ENCODE data around the gene ZNF157.

The ZNF157 gene

DNA sequence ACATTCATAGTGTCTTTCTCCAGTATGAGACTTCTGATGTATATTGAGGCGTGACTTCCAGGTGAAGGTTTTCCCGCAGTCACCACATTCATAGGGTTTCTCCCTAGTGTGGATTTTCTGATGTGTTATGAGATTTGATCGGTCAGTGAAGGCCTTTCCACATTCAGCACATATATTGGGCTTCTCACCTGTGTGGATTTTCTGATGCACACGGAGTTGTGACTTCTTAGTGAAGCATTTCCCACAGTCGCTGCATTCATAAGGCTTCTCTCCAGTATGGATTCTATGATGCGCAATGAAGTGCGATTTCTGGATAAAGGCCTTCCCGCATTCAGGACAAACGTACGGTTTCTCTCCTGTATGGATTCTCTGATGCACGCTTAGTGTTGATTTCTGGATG is 77.2 kb downstream of the ZNF157 start:
- H3K27me3 ChIP-seq (ENCODE audit: insufficient read depth, low read length), result no peaks in the 10 kb centered on the region
- no peak overlapping the region for H3K9ac ChIP-seq (ENCODE audit: low read depth, low read length)
- H3K27ac ChIP-seq (ENCODE audit: low read depth, low read length), result no peak overlapping the region
- peaks cover 41% of the 10 kb centered on the region for H3K36me3 ChIP-seq (ENCODE audit: insufficient read depth, low read length)
- WGBS, result 97% methylated on average over 8 of the region's 11 CpGs
- H3K4me3 ChIP-seq (ENCODE audit: low read length), result no peak overlapping the region
- H3K9me3 ChIP-seq (ENCODE audit: insufficient read depth, low read depth, low read length), result peaks cover 28% of the 10 kb centered on the region
- H3K4me1 ChIP-seq (ENCODE audit: insufficient read depth, low read length), result no peaks in the 10 kb centered on the region

DNA sequence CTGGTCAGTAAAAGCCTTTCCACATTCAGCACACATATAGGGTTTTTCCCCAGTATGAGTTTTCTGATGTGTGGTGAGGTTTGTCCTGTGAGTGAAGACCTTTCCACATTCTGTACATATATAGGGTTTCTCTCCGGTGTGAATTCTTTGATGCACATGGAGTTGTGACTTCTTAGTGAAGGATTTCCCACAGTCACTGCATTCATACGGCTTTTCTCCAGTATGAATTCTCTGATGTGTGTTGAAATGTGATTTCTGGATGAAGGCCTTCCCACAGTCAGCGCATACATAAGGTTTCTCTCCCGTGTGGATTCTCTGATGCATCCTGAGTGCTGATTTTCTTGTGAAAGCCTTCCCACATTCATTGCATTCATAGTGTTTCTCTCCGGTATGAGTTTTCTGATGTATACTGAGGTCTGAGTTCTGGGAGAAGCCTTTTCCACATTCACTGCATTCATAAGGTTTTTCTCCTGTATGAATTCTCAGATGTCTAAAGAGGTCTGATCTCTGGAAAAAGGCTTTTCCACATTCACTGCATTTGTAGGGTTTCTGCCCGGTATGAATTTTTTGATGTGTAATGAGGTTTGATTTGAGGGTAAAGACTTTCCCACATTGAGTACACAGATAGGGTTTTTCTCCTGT is 77.9 kb downstream of the ZNF157 start:
- no peaks in the 10 kb centered on the region for H3K4me1 ChIP-seq (ENCODE audit: insufficient read depth, low read length)
- 93% methylated on average over 5 of the region's 6 CpGs for WGBS
- H3K9me3 ChIP-seq (ENCODE audit: insufficient read depth, low read depth, low read length), result peaks cover 28% of the 10 kb centered on the region
- H3K36me3 ChIP-seq (ENCODE audit: insufficient read depth, low read length), result peaks cover 47% of the 10 kb centered on the region
- H3K4me3 ChIP-seq (ENCODE audit: low read length), result no peak overlapping the region
- H3K9ac ChIP-seq (ENCODE audit: low read depth, low read length), result no peak overlapping the region
- no peak overlapping the region for H3K27ac ChIP-seq (ENCODE audit: low read depth, low read length)
- no peaks in the 10 kb centered on the region for H3K27me3 ChIP-seq (ENCODE audit: insufficient read depth, low read length)

DNA sequence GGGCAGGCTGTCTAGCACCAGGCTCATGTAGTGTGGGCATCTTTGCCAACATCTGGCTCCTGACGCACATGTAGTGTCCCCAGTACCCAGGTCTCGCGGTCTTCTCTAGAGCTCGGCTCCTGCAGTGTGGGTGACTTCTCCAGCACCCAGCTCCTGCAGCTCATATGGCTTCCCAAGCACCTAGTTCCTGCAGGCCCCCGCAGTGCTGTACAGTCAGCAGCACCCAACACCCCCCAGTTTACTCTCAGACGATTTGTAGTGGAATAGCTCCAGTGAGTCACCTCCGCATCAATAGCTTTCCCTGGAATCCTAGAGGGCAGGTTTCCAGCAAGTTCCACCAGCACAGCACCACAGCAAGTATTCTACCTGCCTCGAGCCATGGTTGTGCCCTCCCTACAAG is 81.7 kb downstream of the ZNF157 start:
- H3K27me3 ChIP-seq (ENCODE audit: insufficient read depth, low read length), result no peaks in the 10 kb centered on the region
- H3K4me3 ChIP-seq (ENCODE audit: low read length), result no peak overlapping the region
- peaks cover 60% of the 10 kb centered on the region for H3K36me3 ChIP-seq (ENCODE audit: insufficient read depth, low read length)
- WGBS, result 94% methylated on average over 8 of the region's 8 CpGs
- peaks cover 26% of the 10 kb centered on the region for H3K9me3 ChIP-seq (ENCODE audit: insufficient read depth, low read depth, low read length)
- H3K9ac ChIP-seq (ENCODE audit: low read depth, low read length), result no peak overlapping the region
- no peak overlapping the region for H3K27ac ChIP-seq (ENCODE audit: low read depth, low read length)
- no peaks in the 10 kb centered on the region for H3K4me1 ChIP-seq (ENCODE audit: insufficient read depth, low read length)

DNA sequence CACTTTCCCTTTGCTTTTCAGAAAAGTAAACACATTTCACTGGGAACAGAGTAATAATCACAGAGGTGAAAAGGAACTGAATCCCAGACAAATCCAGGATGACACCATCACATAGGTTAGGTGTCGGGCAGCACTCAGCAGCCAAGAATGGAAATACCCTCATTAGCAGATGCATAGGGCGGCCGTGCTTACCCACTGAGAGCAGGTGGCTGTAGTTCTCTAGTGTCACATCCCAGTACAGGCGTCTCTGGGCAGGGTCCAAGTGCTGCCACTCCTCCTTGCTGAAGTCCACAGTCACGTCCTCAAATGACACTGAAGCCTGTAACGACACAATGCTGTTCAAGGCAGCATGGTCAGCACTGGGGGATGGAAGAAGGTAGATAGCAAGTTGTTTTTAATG is 85.7 kb downstream of the ZNF157 start:
- no peak overlapping the region for H3K9ac ChIP-seq (ENCODE audit: low read depth, low read length)
- 80% methylated on average over 6 of the region's 6 CpGs for WGBS
- H3K9me3 ChIP-seq (ENCODE audit: insufficient read depth, low read depth, low read length), result no peaks in the 10 kb centered on the region
- H3K27me3 ChIP-seq (ENCODE audit: insufficient read depth, low read length), result no peaks in the 10 kb centered on the region
- no peak overlapping the region for H3K4me3 ChIP-seq (ENCODE audit: low read length)
- H3K27ac ChIP-seq (ENCODE audit: low read depth, low read length), result no peak overlapping the region
- H3K4me1 ChIP-seq (ENCODE audit: insufficient read depth, low read length), result no peaks in the 10 kb centered on the region
- peaks cover 26% of the 10 kb centered on the region for H3K36me3 ChIP-seq (ENCODE audit: insufficient read depth, low read length)

DNA sequence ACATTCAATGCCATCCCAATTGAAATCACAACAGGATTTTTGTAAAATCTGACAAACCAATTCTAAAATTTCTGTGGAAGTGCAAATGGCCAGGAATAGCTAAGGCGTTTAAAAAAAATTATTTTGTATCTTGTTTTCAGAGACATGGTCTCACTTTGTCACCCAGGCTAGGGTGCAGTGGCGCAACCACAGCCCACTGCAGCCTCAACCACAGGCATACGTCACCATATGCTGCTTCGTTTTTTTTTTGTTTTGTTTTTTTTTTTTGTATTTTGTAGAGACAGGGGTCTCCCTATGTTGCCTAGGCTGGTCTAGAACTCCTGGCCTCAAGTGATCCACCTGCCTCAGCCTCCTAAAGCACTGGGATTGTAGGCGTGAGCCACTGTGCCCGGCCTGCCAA is 88.2 kb downstream of the ZNF157 start:
- H3K27ac ChIP-seq (ENCODE audit: low read depth, low read length), result no peak overlapping the region
- 100% methylated on average over 4 of the region's 6 CpGs for WGBS
- no peak overlapping the region for H3K9ac ChIP-seq (ENCODE audit: low read depth, low read length)
- no peaks in the 10 kb centered on the region for H3K27me3 ChIP-seq (ENCODE audit: insufficient read depth, low read length)
- peaks cover 13% of the 10 kb centered on the region for H3K36me3 ChIP-seq (ENCODE audit: insufficient read depth, low read length)
- H3K4me1 ChIP-seq (ENCODE audit: insufficient read depth, low read length), result no peaks in the 10 kb centered on the region
- H3K4me3 ChIP-seq (ENCODE audit: low read length), result no peak overlapping the region
- H3K9me3 ChIP-seq (ENCODE audit: insufficient read depth, low read depth, low read length), result no peaks in the 10 kb centered on the region

DNA sequence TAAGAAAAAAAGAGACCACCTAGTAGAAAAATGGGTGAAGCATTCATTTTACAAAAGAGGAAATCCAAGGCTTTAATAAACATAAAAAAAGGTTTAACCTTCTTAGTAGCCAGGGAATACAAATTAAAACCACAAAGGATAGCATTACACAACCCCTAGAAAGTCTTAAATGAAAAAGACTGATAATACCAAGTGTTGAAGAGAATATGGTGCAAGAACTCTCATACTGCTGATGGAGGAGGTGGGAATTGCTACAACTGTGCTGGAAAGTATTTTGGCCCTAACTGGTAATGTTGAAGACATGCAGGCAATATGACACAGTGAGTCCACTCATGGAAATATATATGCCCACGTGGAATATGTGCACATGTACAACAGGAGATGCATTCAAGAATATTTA is 90.2 kb downstream of the ZNF157 start:
- H3K36me3 ChIP-seq (ENCODE audit: insufficient read depth, low read length), result peaks cover 7% of the 10 kb centered on the region
- H3K9me3 ChIP-seq (ENCODE audit: insufficient read depth, low read depth, low read length), result no peaks in the 10 kb centered on the region
- no peaks in the 10 kb centered on the region for H3K27me3 ChIP-seq (ENCODE audit: insufficient read depth, low read length)
- H3K9ac ChIP-seq (ENCODE audit: low read depth, low read length), result no peak overlapping the region
- no peak overlapping the region for H3K4me3 ChIP-seq (ENCODE audit: low read length)
- H3K4me1 ChIP-seq (ENCODE audit: insufficient read depth, low read length), result no peaks in the 10 kb centered on the region
- 100% methylated on average over 1 of the region's 1 CpG for WGBS
- no peak overlapping the region for H3K27ac ChIP-seq (ENCODE audit: low read depth, low read length)

Measured in HUES64 (cell line).